ENCODE results near the gene ATP2B1. TPM values are rescaled to one million over a fixed set of nuclear protein-coding genes. Genes with fewer than 3 reads are reported as not detected.
"Not testable (repeated sequence)": the region's sequence is repeated elsewhere in the genome, so short reads cannot be mapped to it uniquely, and the experiment has no call there.

ATP2B1 gene
- total RNA-seq: 44.0 TPM

- DNase-seq (ENCODE audit: low spot score): peak; percentile 87
Measured at GRCh38 chr12:89708565-89709156, at the start of gene ATP2B1. ATP2B1 (minus strand) TSS chr12:89708838; CDS start chr12:89655886, 52,952 bp downstream.

GRCh38 chr12:89757987-89758386 lies 49.3 kb upstream of the ATP2B1 start:
- DNase-seq (ENCODE audit: low spot score): not testable (repeated sequence)

DNA sequence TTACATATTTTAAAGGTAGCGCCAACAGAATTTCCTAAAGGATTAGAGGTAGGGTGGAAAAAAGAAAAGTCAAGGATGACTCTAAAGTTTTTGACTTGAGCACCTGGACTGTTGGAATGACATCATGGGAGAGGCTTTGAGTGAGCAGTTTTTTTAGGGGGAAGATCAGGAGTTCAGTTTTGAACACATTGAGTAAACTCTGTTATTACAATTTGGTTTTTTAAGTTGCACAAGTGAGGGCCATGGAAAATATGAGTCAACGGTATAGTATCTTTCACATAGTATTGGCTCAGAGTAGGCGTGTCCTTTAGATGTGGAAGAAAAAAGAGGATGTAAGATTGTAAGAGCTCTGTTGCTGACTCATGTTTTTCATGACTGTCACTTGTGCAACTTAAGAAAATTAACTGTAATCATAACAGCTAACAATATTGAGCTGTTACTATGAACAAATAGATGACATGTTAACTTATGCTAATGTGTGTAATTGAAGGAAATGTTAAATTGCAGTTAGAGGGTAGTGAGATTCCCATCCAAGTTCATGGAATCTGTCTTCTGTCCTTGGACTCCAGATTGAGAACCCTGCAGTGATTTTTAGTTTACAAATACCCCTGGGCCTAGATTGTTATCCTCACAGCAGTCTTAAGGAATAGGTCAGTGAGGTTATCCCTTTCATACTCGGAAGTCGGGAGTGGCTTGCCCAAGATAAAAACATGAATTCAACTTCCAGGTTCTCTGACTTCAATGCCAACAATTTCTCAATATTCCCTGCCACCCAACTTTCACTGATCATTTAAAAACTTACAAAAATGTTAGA lies 48.2 kb upstream of the ATP2B1 start:
- DNase-seq (ENCODE audit: low spot score): peak; percentile 39

- DNase-seq (ENCODE audit: low spot score): no peak
Measured at GRCh38 chr12:89756194-89756584, 47.6 kb upstream of the ATP2B1 start.

DNA sequence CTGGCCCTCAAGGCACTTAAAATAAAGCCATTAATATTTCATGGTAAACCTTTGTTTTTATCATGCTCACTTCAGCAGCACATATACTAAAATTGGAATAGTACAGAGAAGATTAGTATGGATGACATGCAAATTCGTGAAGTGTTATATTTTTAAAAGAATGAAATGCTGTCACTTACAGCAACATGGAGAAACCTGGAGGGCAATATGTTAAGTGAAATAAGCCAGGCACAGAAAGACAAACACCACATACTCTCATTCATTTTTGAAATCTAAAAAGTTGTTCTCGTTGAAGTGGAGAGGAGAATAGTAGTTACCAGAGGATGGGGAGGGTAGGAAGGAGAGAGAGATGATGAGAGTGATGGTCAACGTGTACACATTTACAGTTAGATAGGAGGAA lies 45.4 kb upstream of the ATP2B1 start:
- no peak for DNase-seq (ENCODE audit: low spot score)

DNA sequence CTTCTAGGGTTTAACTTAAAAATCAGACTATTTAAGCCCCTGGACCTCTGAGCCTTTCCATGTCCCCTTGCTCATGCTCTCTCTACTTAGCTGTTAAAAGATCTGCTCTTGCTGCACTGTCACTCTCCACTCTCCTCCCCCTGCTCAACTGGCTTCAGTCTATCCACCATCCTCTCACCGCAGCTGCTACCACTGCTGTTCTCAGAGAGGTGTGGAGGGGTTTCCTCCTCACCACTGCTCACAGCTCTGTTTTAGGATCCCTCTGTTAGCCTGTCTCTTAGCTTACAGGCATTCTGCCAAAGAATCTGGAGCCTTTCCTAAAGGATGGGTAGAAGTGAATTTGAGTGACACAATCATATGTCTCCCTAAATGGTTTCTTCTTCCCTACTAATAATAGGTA lies 43.7 kb upstream of the ATP2B1 start:
- DNase-seq (ENCODE audit: low spot score): no peak

- DNase-seq (ENCODE audit: low spot score): no peak
Measured at GRCh38 chr12:89750389-89751351, 42.0 kb upstream of the ATP2B1 start.

DNA sequence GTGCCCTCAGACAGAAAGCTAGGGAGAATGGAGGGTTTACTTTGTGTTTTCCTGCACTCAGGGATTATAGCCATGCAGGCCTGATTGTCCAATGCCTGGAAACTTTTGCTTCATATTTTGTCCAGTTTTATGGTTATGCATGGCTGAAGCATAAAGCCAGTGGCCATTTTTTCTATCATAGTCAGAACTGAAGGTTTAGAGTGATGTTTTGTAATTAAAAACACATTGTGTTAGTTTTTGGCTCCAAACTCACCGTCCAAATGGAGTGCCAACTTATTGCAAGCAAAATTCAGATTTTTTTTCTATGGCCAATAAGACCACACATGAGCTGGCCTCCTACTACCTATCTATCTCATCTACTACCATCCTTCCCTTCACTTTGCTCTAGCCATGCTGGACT lies 40.2 kb upstream of the ATP2B1 start:
- no peak for DNase-seq (ENCODE audit: low spot score)

DNA sequence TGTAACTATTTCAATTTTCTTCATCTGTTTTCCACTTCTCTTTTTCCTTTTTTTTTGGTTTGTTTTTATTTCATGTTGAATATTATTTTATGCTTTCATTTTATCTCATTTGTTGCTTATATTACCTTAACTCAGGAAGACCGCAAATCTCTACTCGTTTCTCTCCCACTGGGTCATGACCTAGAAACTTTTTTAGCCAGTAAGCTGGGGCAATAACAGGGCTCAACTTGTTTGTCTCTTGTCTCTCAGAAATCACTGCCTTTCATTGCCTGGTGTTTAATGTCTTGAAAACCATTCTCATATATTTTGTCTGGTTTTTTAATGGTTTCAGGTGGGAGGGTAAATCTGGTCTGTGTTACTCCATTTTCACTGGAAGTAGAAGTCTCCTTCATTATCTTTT lies 36.6 kb upstream of the ATP2B1 start:
- DNase-seq (ENCODE audit: low spot score): no peak

- no peak for DNase-seq (ENCODE audit: low spot score)
Measured at GRCh38 chr12:89742337-89743022, 33.8 kb upstream of the ATP2B1 start.

DNA sequence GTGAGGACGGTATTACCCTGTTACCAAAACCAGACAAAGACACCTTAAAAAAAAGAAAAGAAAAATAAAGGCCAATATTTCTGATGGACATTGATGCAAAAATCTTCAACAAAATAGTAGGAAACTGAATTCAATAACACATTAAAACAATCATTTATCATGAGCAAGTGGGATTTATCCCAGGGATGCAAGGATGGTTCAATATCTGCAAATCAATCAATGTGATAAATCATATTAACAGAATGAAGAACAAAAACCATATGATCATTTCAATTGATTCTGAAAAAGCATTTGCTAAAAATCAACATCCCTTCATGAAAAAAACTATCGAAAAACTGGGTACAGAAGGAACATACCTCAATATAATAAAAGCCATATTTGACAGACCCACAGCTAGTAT lies 32.3 kb upstream of the ATP2B1 start:
- no peak for DNase-seq (ENCODE audit: low spot score)

GRCh38 chr12:89736995-89737394 lies 28.4 kb upstream of the ATP2B1 start:
- DNase-seq (ENCODE audit: low spot score): no peak

DNA sequence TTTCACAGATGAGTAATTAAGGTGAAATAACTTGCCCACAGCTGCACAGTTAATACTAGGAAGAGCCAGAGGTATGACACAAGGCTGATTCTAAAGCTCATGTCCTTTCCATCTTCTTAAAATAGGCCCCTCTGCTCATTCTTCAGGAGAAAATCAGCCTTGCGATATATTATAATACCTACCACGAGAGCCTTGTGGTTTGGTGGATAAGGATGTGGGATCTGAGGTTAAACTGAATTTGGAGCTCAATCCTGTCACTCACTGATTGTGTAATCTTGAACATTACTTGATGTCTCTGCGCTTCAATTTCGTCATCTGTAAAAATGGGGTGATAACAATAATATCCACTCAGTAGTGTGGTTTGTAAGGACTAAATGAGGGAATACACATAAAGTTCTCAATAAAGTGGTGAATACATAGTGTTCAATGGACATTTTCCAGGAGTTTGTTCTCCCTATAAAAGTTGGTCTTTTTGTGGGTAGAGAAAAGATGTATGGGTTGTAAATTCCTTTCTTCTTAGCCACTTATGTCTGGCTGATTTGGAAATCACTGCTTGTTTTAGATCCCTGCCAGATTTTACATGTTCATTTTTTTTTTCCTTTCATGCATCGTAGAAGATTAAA lies 25.1 kb upstream of the ATP2B1 start:
- no peak for DNase-seq (ENCODE audit: low spot score)

- no peak for DNase-seq (ENCODE audit: low spot score)
Measured at GRCh38 chr12:89732522-89732921, 23.9 kb upstream of the ATP2B1 start.

- DNase-seq (ENCODE audit: low spot score): no peak
Measured at GRCh38 chr12:89731614-89732013, 23.0 kb upstream of the ATP2B1 start.

- no peak for DNase-seq (ENCODE audit: low spot score)
Measured at GRCh38 chr12:89731089-89731488, 22.5 kb upstream of the ATP2B1 start.

GRCh38 chr12:89729946-89730459 lies 21.4 kb upstream of the ATP2B1 start:
- DNase-seq (ENCODE audit: low spot score): no peak

DNA sequence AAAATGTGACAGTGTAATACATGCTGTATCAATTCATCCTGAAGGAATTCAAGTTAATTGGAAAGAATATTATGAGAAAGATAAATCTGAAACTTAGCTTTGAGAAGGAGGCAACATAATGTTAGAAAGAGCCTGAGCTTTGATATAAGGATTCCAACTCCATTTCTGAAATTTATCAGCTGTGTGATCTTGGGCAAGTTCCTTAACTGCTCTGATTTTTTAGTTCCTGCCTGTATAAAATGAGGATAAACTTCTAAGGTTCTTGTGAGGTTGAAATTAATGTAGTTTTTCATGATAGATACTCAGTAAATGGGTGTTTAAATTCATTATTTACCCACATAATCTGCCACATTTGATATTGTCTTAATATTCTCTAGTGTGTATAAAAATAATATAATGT lies 14.6 kb upstream of the ATP2B1 start:
- no peak for DNase-seq (ENCODE audit: low spot score)

- no peak for DNase-seq (ENCODE audit: low spot score)
Measured at GRCh38 chr12:89721291-89721987, 12.8 kb upstream of the ATP2B1 start.

- DNase-seq (ENCODE audit: low spot score): no peak
Measured at GRCh38 chr12:89717759-89718523, 9.3 kb upstream of the ATP2B1 start.
